Measurements from ENCODE around the gene STAM2. TPM values are rescaled to one million over a fixed set of nuclear protein-coding genes. Genes with fewer than 3 reads are reported as not detected.

Gene STAM2
- polyA plus RNA-seq, 1 experiment: 38.0 TPM

DNA sequence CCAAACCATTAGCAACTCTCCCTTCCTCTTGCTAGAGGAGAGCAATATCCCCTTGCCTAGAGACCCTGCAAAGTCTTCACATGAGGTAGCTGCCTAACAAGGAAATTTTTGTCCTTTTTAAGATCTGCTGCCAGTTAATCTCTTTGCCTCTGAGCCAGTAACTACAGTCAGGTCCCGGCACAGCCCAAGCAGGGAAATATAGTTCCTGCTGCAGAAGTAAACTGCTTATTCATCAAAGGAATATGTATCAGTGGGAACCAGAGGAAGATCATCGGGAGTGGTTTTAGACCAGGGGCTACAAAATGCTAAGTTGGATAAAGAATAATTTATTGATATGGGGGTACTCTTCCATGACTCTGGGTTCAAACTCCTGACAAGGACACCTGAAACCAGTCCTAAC lies 107.3 kb downstream of the STAM2 start:
- Histone ChIP-seq H3K27me3 (ENCODE audit: control insufficient read depth, insufficient read depth, low read length) (peaks cover 5% of the 10 kb centered on the region), H3K9me3 (ENCODE audit: control insufficient read depth, insufficient read depth, low read length) (no peaks in the 10 kb centered on the region), H3K4me3 (ENCODE audit: low read depth, low read length) (no peak overlapping the region), H3K27ac (ENCODE audit: low read depth, low read length) (no peak overlapping the region)
- ChIA-PET CTCF (interaction anchor here (0.9 kb wide), 1 partner anchor 43 kb away, joined by 3 read pairs; no protein-coding TSS in a partner anchor), POLR2A (no interaction called here)
- DNase-seq (ENCODE audit: low read depth, low spot score): no peak
- TF ChIP-seq CTCF (IDR thresholded peaks at IDR 0.05; ENCODE audit: low read depth, low read length): no peak

GRCh38 chr2:152067823-152068222 lies 107.7 kb downstream of the STAM2 start:
- H3K4me3 ChIP-seq (ENCODE audit: low read depth, low read length): no peak overlapping the region
- POLR2A ChIA-PET: no interaction called here
- no peaks in the 10 kb centered on the region for H3K9me3 ChIP-seq (ENCODE audit: control insufficient read depth, insufficient read depth, low read length)
- TF ChIP-seq CTCF (IDR thresholded peaks at IDR 0.05; ENCODE audit: low read depth, low read length): no peak
- CTCF ChIA-PET: interaction anchor here (0.9 kb wide), 1 partner anchor 42 kb away, joined by 3 read pairs; no protein-coding TSS in a partner anchor
- H3K27me3 ChIP-seq (ENCODE audit: control insufficient read depth, insufficient read depth, low read length): peaks cover 5% of the 10 kb centered on the region
- DNase-seq (ENCODE audit: low read depth, low spot score): no peak
- no peak overlapping the region for H3K27ac ChIP-seq (ENCODE audit: low read depth, low read length)

Small RNA genes lying within 50 kb of the gene (small RNA-seq; reads per million reads assigned to genes)
- gene RPL30P2 (ENCODE audit: insufficient read length, low read depth): not detected

Other genes with a start within 250 kb of the STAM2 start
- 0.19 and 0.22 TPM in 2 replicates for gene CACNB4, start 76.7 kb downstream of the STAM2 start, polyA plus RNA-seq (2011; rRNA removed)
- 16.2 and 22.0 TPM in 2 replicates for gene FMNL2, start 159.4 kb upstream of the STAM2 start, polyA plus RNA-seq (2011; rRNA removed)

All from AG04450 (cell line).